ENCODE measurements around the gene MLLT10. TPM values are rescaled to one million over a fixed set of nuclear protein-coding genes. Genes with fewer than 3 reads are reported as not detected.

Gene MLLT10
- total RNA-seq, 1 experiment from 2014 or later, result 60.1 TPM

- TF ChIP-seq ZNF425 (CRISPR knock-in tag; conservative IDR thresholded peaks at IDR 0.05), result no peak
- TF ChIP-seq PRDM15 (CRISPR knock-in tag; IDR thresholded peaks at IDR 0.05), result no peak
- TF ChIP-seq AFF4 (CRISPR knock-in tag; IDR thresholded peaks at IDR 0.05; ENCODE audit: borderline replicate concordance), result no peak
- no peak for TF ChIP-seq ZNF121 (CRISPR knock-in tag; IDR thresholded peaks at IDR 0.05)
- TF ChIP-seq HMGA2 (CRISPR knock-in tag; IDR thresholded peaks at IDR 0.05), result no peak
- TF ChIP-seq E2F5 (CRISPR knock-in tag; IDR thresholded peaks at IDR 0.05), result no peak
These were observed 136.4 kb downstream of the MLLT10 start (continued) for GRCh38 chr10:21670391-21670790.

GRCh38 chr10:21673668-21674067, 139.6 kb downstream of the MLLT10 start:
- H3K4me3 Mint-ChIP-seq, result no peak overlapping the region
- POLR2A ChIA-PET, result no interaction called here

GRCh38 chr10:21675157-21675796, 141.2 kb downstream of the MLLT10 start:
- TF ChIP-seq CTCF (IDR thresholded peaks at IDR 0.05) (peak; percentile 84), CREB1 (CRISPR knock-in tag; IDR thresholded peaks at IDR 0.05) (no peak)
- Mint-ChIP-seq H3K27me3 (ENCODE audit: low read depth) (no peaks in the 10 kb centered on the region), H3K36me3 (peaks cover 11% of the 10 kb centered on the region), H3K4me3 (no peak overlapping the region), H3K4me1 (peaks cover 6% of the 10 kb centered on the region; the same call in 1 of the 2 replicates), H3K27ac (peak overlapping the region; percentile 74; the same call in 1 of the 2 replicates), H3K9me3 (no peaks in the 10 kb centered on the region)
- ChIA-PET POLR2A (no interaction called here), CTCF (interaction anchor here (0.7 kb wide), 1 partner anchor 57 kb away, joined by 3 read pairs; no protein-coding TSS in a partner anchor)
- DNase-seq (ENCODE audit: low spot score), result peak; percentile 62
- ATAC-seq, result peak; percentile 83

More at GRCh38 chr10:21673668-21674067, 139.6 kb downstream of the MLLT10 start:
- ATAC-seq (no peak), DNase-seq (ENCODE audit: low spot score) (no peak)
- H3K27ac Mint-ChIP-seq, result peak overlapping the region; percentile 5; the same call in 1 of the 2 replicates
- peaks cover 20% of the 10 kb centered on the region for H3K4me1 Mint-ChIP-seq
- peaks cover 11% of the 10 kb centered on the region for H3K36me3 Mint-ChIP-seq
- no peak for TF ChIP-seq ERG (CRISPR knock-in tag; IDR thresholded peaks at IDR 0.05)
- H3K27me3 Mint-ChIP-seq (ENCODE audit: low read depth), result no peaks in the 10 kb centered on the region
- CTCF ChIA-PET, result interaction anchor here (1.0 to 1.5 kb wide), 2 partner anchors 59 to 178 kb away, joined by 4 to 7 read pairs; no protein-coding TSS in a partner anchor
- no peaks in the 10 kb centered on the region for H3K9me3 Mint-ChIP-seq

All from WTC11 (cell line).